SK-N-MC (cell line): ENCODE measurements around the gene PRMT1.

Source experiments
- EZH2 ChIP-seq: fragments of 200-600 bp; sonication (generic); IDR thresholded peaks from one replicate; pipeline ENCODE4 v1.6.1; 2017; ENCODE audit warnings: antibody characterized with exemption
- FOXP2 ChIP-seq: optimal IDR thresholded peaks from 2 replicates; pipeline ENCODE3; 2011; ENCODE audit warnings: mild to moderate bottlenecking, moderate library complexity; ENCODE audit not compliant: insufficient read depth; ENCODE audit errors: extremely low read length, control extremely low read depth
- POLR2AphosphoS5 ChIP-seq: IDR thresholded peaks from 2 replicates; pipeline ENCODE4 v1.6.1; 2012; ENCODE audit warnings: mild to moderate bottlenecking, low read depth, low read length, borderline replicate concordance

GRCh38 chr19:49677901-49678674 is 1.0 kb downstream of the PRMT1 start:
- TF ChIP-seq POLR2AphosphoS5 (peak; percentile 17; the same call in 1 of the 2 replicates), EZH2 (no peak), FOXP2 (no peak)
